ENCODE measurements around the gene MARK1.

The MARK1 gene

GRCh38 chr1:220527908-220528678 lies at the start of gene MARK1:
Gene MARK1, plus strand, starts transcription at chr1:220528136. Its CDS starts 687 bp downstream, at chr1:220528823.
- CTCF ChIA-PET = interaction anchor here (0.6 kb wide), 1 partner anchor 193 kb away, joined by 4 read pairs; no protein-coding TSS in a partner anchor
- POLR2A ChIA-PET = no interaction called here
- Histone ChIP-seq H3K27ac (ENCODE audit: extremely low read depth, low read depth, low read length) (peak within 1 kb of the TSS; percentile 93), H3K4me1 (ENCODE audit: control insufficient read depth, insufficient read depth, low read length) (peaks cover 7% of the 10 kb centered on the region; the same call in 1 of the 2 replicates), H3K9me3 (ENCODE audit: control insufficient read depth, insufficient read depth, low read depth, low read length) (no peaks in the 10 kb centered on the region), H3K4me3 (ENCODE audit: low read depth, low read length) (peak within 1 kb of the TSS; percentile 99), H3K36me3 (ENCODE audit: control insufficient read depth in 2 of 2, insufficient read depth in 1 of 2, low read length in 2 of 2) (no peaks in the 10 kb centered on the region)
- TF ChIP-seq ZNF645 (tag by site-specific recombination; IDR thresholded peaks at IDR 0.05) (no peak), ZNF558 (tag by site-specific recombination; IDR thresholded peaks at IDR 0.05) (0 out of 2 replicates have a peak, but pooled peaks have one; percentile 71), ZNF529 (tag by site-specific recombination; IDR thresholded peaks at IDR 0.05; ENCODE audit: insufficient replicate concordance) (no peak), ZNF596 (tag by site-specific recombination; IDR thresholded peaks at IDR 0.05) (peak; percentile 81; the same call in 1 of the 2 replicates), EGR2 (tag by site-specific recombination; IDR thresholded peaks at IDR 0.05; ENCODE audit: low read depth) (peak; percentile 98), YY2 (tag by site-specific recombination; IDR thresholded peaks at IDR 0.05) (no peak; the same call in 1 of the 2 replicates), ZBTB26 (tag by site-specific recombination; optimal IDR thresholded peaks at IDR 0.05) (peak; percentile 94), TCF7L2 (IDR thresholded peaks at IDR 0.05; ENCODE audit: borderline replicate concordance, low read depth, low read length) (0 out of 2 replicates have a peak, but pooled peaks have one; percentile 29), ZNF518A (tag by site-specific recombination; conservative IDR thresholded peaks at IDR 0.05; ENCODE audit: low read depth) (0 out of 2 replicates have a peak, but pooled peaks have one; percentile 12), ZSCAN23 (tag by site-specific recombination; IDR thresholded peaks at IDR 0.05) (0 out of 2 replicates have a peak, but pooled peaks have one; percentile 51), GFI1B (tag by site-specific recombination; IDR thresholded peaks at IDR 0.05) (peak; percentile 48; the same call in 1 of the 2 replicates), GLIS1 (tag by site-specific recombination; IDR thresholded peaks at IDR 0.05) (peak; percentile 95), GLIS2 (tag by site-specific recombination; IDR thresholded peaks at IDR 0.05) (peak; percentile 58), ZNF830 (tag by site-specific recombination; IDR thresholded peaks at IDR 0.05; ENCODE audit: low read depth) (no peak), KLF9 (tag by site-specific recombination; IDR thresholded peaks at IDR 0.05; ENCODE audit: low read depth) (peak; percentile 52; the same call in 1 of the 2 replicates), ZNF664 (tag by site-specific recombination; IDR thresholded peaks at IDR 0.05) (peak; percentile 60; the same call in 1 of the 2 replicates), ZNF112 (tag by site-specific recombination; IDR thresholded peaks at IDR 0.05) (no peak), ZNF610 (tag by site-specific recombination; IDR thresholded peaks at IDR 0.05; ENCODE audit: borderline replicate concordance) (peak; percentile 82; the same call in 1 of the 2 replicates), HOXD13 (CRISPR knock-in tag; IDR thresholded peaks at IDR 0.05; ENCODE audit: borderline replicate concordance) (peak; percentile 66; the same call in 1 of the 2 replicates), FEZF1 (tag by site-specific recombination; IDR thresholded peaks at IDR 0.05) (peak; percentile 97), ZNF629 (tag by site-specific recombination; IDR thresholded peaks at IDR 0.05) (peak; percentile 76)
- TF ChIP-seq, protein P1, sequence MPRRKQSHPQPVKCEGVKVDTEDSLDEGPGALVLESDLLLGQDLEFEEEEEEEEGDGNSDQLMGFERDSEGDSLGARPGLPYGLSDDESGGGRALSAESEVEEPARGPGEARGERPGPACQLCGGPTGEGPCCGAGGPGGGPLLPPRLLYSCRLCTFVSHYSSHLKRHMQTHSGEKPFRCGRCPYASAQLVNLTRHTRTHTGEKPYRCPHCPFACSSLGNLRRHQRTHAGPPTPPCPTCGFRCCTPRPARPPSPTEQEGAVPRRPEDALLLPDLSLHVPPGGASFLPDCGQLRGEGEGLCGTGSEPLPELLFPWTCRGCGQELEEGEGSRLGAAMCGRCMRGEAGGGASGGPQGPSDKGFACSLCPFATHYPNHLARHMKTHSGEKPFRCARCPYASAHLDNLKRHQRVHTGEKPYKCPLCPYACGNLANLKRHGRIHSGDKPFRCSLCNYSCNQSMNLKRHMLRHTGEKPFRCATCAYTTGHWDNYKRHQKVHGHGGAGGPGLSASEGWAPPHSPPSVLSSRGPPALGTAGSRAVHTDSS (tag by site-specific recombination; IDR thresholded peaks at IDR 0.05) = peak; percentile 95
- TF ChIP-seq, protein P2, sequence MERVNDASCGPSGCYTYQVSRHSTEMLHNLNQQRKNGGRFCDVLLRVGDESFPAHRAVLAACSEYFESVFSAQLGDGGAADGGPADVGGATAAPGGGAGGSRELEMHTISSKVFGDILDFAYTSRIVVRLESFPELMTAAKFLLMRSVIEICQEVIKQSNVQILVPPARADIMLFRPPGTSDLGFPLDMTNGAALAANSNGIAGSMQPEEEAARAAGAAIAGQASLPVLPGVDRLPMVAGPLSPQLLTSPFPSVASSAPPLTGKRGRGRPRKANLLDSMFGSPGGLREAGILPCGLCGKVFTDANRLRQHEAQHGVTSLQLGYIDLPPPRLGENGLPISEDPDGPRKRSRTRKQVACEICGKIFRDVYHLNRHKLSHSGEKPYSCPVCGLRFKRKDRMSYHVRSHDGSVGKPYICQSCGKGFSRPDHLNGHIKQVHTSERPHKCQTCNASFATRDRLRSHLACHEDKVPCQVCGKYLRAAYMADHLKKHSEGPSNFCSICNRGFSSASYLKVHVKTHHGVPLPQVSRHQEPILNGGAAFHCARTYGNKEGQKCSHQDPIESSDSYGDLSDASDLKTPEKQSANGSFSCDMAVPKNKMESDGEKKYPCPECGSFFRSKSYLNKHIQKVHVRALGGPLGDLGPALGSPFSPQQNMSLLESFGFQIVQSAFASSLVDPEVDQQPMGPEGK (tag by site-specific recombination; IDR thresholded peaks at IDR 0.05) = peak; percentile 95
- TF ChIP-seq, protein P3, sequence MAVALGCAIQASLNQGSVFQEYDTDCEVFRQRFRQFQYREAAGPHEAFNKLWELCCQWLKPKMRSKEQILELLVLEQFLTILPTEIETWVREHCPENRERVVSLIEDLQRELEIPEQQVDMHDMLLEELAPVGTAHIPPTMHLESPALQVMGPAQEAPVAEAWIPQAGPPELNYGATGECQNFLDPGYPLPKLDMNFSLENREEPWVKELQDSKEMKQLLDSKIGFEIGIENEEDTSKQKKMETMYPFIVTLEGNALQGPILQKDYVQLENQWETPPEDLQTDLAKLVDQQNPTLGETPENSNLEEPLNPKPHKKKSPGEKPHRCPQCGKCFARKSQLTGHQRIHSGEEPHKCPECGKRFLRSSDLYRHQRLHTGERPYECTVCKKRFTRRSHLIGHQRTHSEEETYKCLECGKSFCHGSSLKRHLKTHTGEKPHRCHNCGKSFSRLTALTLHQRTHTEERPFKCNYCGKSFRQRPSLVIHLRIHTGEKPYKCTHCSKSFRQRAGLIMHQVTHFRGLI (tag by site-specific recombination; IDR thresholded peaks at IDR 0.05) = no peak; the same call in 1 of the 2 replicates

Measured in HEK293 (cell line).